ENCODE results near the gene GNB1.
A peak's percentile ranks its signal among the peaks of the same experiment; 100 is the strongest.
"Not testable (repeated sequence)": the region's sequence is repeated elsewhere in the genome, so short reads cannot be mapped to it uniquely, and the experiment has no call there.

The GNB1 gene

GRCh38 chr1:1760715-1761114 is 130.2 kb downstream of the GNB1 start:
- no peak for DNase-seq (ENCODE audit: low spot score)

DNA sequence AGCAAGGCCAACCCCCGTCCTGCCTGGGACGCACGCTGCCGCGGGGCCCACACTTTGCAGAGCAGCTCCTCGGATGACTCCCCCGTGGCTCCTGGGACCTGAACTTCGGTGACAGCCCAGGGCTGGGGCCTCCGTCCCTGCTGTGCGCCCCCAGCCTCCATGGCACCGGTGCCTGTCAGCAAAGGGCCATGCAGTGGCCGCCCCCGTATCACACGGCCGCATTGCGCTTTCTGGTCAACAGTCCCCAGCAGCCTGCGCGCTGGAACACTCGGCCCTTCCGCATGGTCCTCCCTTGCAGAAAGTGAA is 130.6 kb downstream of the GNB1 start:
- DNase-seq (ENCODE audit: low spot score), result no peak

GRCh38 chr1:1759456-1760344 is 131.2 kb downstream of the GNB1 start:
- DNase-seq (ENCODE audit: low spot score), result peak; percentile 1

- peak; percentile 5 for DNase-seq (ENCODE audit: low spot score)
These were observed 132.0 kb downstream of the GNB1 start for GRCh38 chr1:1758692-1759455.

- DNase-seq (ENCODE audit: low spot score), result no peak
These were observed 132.7 kb downstream of the GNB1 start for GRCh38 chr1:1758059-1758621.

DNA sequence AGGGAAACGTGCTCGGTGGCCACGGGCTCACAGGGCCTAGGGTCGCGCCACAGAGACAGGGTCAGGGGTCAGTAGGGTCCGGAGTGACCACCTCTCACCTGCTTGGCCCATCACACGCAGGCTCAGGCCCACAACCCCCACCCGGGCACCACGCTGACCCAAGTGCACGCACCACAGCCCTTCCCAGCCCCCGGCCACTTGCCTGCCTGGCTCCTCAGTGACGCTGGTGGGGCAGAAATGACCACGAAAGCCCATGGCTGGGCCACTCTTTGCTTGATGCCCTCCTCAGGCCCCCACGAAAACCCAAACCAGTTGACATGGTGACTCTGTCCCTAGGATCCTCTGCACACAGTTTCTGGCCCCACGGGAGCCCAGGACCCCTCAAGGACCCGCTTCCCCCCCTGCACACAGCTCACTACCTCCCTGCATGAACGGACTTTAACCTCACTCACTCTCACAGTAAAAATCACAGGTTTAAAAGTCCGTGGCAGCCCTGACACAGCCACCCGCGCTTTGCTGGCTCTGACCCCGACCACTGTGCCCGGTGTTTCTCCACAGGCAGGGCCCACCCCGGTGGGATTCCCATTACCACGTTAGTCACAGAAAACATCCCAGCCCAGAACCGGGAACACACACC is 133.3 kb downstream of the GNB1 start:
- DNase-seq (ENCODE audit: low spot score), result no peak

DNA sequence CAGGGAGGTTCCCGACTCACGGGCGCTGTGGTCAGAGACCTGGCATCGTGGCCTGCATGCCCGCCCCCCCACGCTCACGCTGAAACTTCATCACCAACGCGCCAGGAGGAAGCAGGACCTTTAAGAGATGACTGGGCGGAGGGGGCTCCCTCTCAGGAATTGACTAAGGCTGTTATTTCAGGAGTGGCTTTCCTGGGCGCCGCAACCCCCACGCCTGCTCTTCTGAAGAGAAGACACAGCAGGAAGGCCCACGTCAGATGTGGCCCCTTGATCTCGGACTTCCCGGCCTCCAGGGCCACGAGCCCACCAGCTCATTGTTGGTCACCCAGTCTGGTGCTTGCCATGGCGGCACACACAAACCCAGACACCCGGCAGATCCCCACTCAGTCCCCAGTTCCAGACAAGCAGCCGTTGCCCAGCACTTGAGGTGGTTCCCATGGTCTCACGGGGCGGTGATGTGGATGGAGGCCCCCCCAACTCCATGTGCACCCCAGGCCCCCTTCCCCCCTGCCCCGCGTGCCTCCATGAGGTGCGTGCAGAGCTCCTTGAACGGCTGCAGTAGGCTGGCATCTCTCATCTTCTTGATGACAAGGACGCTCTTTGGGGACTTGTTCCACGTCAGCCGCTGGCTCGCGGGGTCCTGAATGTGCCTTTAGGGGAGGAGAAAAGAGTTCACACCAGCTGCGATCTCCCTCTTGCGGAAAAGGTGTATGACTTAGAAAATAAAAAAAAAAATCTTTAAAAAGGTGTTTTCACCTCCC is 134.0 kb downstream of the GNB1 start:
- no peak for DNase-seq (ENCODE audit: low spot score)

DNA sequence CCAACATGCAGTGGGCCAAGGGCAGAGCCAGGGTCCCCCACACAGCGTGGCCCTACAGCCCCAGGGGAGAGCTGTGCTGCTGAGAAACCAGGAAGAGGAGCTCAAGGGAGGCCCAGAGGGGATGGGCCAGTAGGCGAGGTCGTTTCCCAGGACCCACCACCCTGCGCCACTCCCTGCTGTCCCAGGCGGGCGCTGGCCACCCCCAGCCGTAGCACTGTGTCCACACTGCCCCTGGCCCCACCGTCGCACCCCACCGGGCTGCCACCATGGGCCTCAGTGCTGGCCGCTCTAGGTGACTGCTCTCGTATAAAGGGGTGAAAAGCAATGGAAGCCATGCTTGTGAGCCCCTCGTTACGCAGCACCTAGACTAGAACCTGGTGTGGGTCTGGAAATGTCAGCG is 135.0 kb downstream of the GNB1 start:
- no peak for DNase-seq (ENCODE audit: low spot score)

GRCh38 chr1:1755426-1755825 is 135.5 kb downstream of the GNB1 start:
- DNase-seq (ENCODE audit: low spot score), result no peak

DNA sequence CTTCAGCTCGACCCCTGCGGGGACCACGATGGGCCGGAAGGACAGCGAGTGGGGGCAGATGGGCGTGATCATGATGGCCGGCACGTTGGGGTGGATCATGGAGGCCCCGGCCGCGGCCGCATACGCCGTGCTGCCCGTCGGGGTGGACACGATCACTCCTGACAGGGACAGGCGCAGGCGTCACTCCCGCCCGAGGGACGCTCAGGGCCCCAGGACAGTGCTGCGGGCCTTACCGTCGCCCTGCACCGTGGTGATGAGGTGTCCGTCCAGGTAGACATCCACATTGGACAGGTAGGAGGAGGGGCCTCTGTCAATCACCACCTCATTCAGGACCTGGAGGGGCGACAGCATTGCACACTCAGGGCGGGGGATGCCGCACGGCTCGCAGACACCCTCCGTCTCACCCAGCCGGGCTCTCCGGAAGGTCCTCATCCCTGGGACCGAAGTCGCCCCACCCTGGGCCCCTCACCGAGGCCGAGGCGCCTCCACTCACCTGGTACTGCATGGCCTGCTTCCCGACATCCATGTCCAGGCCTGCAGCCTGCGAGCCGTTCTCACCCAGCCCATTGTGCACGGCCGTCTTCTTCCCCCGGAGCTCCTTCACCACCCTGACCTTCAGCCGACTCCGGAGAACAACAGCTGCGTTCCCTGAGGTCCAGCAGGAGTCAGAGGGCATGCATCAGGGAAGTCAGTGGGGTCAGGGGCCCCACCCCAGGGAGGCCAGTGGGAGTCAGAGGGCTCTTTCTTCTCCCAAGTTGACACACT is 136.7 kb downstream of the GNB1 start:
- no peak for DNase-seq (ENCODE audit: low spot score)

DNA sequence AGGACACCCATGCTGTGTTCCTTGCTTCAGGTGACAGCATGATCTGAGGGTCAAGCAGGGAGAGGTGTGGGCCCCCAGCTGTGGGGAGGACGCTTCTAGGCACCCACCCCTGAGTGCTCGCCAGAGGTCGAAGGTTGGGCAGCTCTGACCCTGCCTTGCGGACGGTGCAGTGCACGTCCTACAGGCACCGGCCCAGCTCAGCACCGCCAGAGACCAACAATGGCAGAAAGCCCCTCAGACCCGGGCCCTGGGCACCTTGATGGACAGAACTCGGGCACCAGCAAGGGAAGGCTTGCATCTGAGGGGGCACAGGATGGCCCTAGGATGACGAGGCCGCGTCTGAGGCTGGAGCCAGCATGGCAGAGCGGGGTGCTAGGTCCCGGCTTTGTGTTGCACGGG is 137.3 kb downstream of the GNB1 start:
- no peak for DNase-seq (ENCODE audit: low spot score)

DNA sequence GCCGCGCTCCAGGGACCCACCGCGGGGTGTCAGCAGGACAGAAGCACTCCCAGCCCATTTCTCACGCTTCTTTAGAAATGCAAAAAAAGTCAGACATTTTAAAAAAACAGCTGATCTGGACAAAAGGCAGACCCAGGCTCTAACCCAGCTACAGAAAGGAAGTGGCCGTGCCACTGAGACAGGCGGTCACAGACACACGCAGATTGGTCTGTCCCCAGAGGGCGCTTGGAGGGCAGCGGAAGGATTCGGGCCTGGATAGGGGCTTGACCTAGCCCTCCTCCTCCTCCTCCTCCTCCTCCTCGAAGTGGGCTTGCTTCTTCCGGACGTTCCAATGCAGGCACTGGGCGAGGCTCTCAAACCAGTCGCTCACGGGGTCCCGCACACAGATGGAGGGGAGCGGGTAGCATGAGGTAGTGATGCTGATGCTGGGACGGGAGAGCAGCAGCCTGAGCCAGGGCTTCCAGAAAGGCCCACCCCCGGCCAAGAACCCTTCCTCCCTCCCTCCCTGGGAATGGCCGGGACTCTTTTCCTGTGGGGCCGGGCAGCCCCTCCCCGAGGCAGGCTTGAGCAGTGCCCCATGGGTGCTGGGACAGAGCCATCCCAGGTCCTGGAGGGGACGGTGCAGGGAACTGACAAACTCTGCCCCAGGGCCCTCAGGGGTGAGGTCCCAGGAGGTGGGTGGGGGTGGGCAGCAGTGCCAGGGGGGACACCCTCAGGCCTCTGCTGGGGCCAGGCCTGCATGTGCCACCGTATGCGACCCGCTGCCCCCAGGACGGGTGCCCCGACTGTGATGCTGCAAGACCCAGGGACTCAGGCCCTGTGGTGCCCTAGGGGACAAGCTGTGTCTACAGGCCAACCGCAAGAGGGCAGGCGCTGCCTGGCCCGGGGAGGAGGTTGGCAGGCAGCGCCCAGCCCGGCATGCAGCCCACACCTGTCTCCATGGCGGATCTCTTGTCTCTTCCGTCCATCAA is 138.0 kb downstream of the GNB1 start:
- DNase-seq (ENCODE audit: low spot score), result no peak

GRCh38 chr1:1752190-1752589 is 138.7 kb downstream of the GNB1 start:
- DNase-seq (ENCODE audit: low spot score), result no peak

DNA sequence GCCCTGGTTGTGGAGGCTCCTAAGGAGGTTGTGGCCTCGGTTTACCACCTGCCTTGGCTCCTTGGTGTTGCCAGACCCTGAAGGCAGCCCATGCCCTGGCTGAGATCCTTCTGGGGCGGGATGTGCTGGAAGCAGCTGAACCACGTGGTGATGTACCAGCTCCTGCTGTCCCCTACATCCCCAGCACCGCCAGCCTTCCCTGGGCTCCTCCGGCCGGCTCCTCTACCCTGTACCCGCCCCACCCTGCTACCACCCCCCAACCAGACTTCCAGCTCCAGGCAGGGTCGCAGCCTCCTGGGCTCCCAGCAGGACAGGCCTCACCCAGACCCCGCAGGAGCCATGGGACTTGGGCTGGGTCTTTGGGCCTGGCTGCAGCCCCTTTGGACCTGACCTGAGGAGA is 140.9 kb downstream of the GNB1 start:
- DNase-seq (ENCODE audit: low spot score), result not testable (repeated sequence)

DNA sequence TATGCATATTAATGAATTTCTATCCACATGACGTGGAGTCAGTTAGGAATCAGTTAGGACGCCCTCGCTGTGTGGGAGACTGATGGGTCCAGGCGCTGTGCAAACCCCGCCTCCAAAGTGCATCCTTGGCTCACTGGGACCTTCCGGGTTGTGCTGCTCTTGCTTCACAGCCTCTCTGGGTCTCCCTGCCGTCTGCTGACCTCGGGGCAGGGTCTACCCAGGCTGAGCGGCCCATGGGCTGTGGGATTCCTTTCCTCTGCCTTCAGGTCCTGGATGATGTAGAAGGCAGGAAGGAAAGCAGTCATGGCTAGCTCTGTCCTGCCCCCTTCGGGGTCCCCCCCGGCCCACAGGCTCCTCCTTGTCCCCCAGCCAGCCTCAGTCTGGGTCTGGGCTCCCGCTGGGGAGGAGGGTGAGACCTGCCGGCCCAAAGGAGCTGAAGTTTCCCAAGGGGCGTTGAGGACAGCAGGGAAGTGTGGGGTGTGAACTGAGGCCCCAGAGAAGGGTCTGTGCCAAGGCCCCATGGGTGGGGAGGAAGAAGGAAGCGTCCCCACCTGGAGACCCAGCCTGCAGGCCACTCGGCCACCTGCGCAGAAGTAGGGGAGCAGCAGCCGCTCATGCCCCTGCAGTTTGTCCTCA is 142.1 kb downstream of the GNB1 start:
- no peak for DNase-seq (ENCODE audit: low spot score)

DNA sequence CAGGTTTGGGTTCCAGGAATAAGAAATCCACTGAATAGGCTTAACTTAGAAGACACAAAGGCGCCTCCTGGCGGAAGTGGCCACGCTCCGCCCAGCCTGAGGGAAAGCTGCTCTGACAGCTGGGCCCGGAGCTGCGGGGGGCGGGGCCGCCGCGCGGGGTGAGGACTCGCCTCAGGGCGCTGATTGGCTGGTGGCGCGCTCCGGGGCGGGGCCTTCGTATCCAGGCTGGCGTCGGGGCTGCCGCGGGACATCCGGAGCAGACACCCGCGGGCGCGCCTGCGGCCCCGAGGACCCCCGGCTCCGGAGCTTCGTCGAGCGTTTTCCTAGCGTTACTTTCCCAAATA is 144.3 kb downstream of the GNB1 start:
- not testable (repeated sequence) for DNase-seq (ENCODE audit: low spot score)

GRCh38 chr1:1745651-1746565 is 145.0 kb downstream of the GNB1 start:
- DNase-seq (ENCODE audit: low spot score), result peak; percentile 27

DNA sequence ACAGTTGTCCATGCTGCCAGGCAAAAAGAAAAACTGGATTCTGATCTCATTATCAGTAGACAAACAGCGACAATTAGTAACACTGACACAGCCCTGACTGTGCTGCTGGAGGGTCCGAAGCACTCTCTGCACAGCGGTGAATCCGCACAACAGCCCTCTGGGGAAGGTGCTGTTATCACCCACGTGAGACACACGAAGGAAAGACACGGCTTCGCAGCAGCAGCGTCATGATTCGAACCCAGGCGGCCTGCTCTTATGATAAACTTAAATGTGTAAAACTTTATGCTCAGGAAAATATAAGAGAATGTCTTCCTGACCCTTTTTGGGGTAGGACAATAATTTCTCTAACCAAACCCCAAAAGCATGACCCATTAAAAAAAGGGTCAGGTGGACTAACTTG is 148.4 kb downstream of the GNB1 start:
- not testable (repeated sequence) for DNase-seq (ENCODE audit: low spot score)

Data from AG08396 (cell line).